Measurements from ENCODE around the gene RAB27A. TPM values are rescaled to one million over a fixed set of nuclear protein-coding genes. Genes with fewer than 3 reads are reported as not detected.
A peak's percentile ranks its signal among the peaks of the same experiment; 100 is the strongest.

Gene RAB27A
- total and polyA plus RNA-seq, 9 of the 15 experiments (the other 6 are each of a cell fraction or from before 2014, with no cell fraction given), result 31.5 to 171 (median 80.4) TPM

DNA sequence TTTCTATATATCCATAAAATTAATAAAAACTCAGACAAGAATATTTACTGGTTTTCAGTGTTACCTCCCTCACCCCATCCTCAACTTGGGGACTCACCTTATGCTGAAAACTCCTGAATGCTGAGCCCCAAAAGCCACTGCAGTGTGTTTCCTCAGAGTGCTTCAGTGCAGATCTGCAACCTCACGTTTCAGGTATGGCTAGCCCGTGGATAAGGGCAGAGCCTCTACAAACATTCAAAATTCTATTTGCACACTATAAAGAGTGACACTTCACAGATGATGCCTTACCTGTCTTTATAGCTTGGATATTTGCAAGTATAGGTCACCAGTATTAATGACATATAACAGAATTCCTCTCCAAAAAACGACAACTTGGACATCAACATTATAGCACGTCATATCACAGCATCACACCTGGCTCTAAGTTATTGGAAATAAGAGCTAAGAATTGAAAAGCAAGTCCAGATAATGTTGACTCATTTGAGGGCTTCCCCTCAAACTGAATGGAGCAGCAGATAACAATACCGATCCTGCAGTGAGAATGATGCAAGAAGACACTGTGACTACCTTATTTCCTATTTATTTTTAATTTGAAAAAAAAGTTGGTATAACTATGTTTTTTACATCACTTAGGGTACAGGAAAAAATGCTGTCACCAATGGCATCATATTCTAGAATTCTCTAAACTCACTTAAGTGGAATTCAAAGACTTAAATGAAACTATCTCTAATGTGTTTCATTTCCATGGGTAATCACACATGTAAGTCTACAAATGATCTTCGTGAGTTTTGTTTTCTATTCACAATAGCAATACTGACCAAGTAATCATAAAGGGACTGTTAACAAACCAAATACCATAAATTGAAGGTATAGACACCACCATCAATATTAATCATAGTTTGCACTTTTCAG is 52.1 kb downstream of the RAB27A start (continued):
- peak; percentile 58 for TF ChIP-seq ZNF592 (IDR thresholded peaks at IDR 0.05)
- peak in 1 of 2 experiments; percentile 78; a peak in 2 of 4 replicates for TF ChIP-seq HDAC1 (IDR thresholded peaks at IDR 0.05)
- TF ChIP-seq KLF1 (tag; IDR thresholded peaks at IDR 0.05), result no peak
- peak; percentile 55; the same call in 1 of the 2 replicates for TF ChIP-seq CTBP1 (IDR thresholded peaks at IDR 0.05; ENCODE audit: borderline replicate concordance)
- TF ChIP-seq ZNF639 (CRISPR knock-in tag; conservative IDR thresholded peaks at IDR 0.05 in 1 of 2, IDR thresholded peaks at IDR 0.05 in 1 of 2), result 0 out of 4 replicates have a peak, but pooled peaks of 1 of the 2 experiments have one; percentile 25
- TF ChIP-seq LCOR (CRISPR knock-in tag; IDR thresholded peaks at IDR 0.05), result 0 out of 2 replicates have a peak, but pooled peaks have one; percentile 30
- TF ChIP-seq NR2C2 (CRISPR knock-in tag; IDR thresholded peaks at IDR 0.05), result no peak
- peak; percentile 29; the same call in 1 of the 2 replicates for TF ChIP-seq NR2C2 (tag; IDR thresholded peaks at IDR 0.05)
- TF ChIP-seq IRF9 (tag; IDR thresholded peaks at IDR 0.05), result peak; percentile 72
- TF ChIP-seq ZNF197 (CRISPR knock-in tag; IDR thresholded peaks at IDR 0.05; ENCODE audit: low read depth), result peak; percentile 75; the same call in 1 of the 2 replicates
- TF ChIP-seq U2AF2 (optimal IDR thresholded peaks at IDR 0.05; ENCODE audit: low read depth, low read length), result no peak
- TF ChIP-seq KLF6 (CRISPR knock-in tag; IDR thresholded peaks at IDR 0.05; ENCODE audit: borderline replicate concordance), result no peak
- TF ChIP-seq XRCC3 (IDR thresholded peaks at IDR 0.05), result no peak
- TF ChIP-seq, protein P1, sequence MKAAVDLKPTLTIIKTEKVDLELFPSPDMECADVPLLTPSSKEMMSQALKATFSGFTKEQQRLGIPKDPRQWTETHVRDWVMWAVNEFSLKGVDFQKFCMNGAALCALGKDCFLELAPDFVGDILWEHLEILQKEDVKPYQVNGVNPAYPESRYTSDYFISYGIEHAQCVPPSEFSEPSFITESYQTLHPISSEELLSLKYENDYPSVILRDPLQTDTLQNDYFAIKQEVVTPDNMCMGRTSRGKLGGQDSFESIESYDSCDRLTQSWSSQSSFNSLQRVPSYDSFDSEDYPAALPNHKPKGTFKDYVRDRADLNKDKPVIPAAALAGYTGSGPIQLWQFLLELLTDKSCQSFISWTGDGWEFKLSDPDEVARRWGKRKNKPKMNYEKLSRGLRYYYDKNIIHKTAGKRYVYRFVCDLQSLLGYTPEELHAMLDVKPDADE (conservative IDR thresholded peaks at IDR 0.05; ENCODE audit: control insufficient read depth, low read depth, low read length), result no peak
- peak; percentile 94 for TF ChIP-seq TEAD4 (IDR thresholded peaks at IDR 0.05; ENCODE audit: low read length)
- TF ChIP-seq TEAD4 (CRISPR knock-in tag; IDR thresholded peaks at IDR 0.05; ENCODE audit: borderline replicate concordance), result no peak
